ENCODE data around the gene TBL2.
"Not testable (repeated sequence)": the region's sequence is repeated elsewhere in the genome, so short reads cannot be mapped to it uniquely, and the experiment has no call there.

TBL2 gene

DNA sequence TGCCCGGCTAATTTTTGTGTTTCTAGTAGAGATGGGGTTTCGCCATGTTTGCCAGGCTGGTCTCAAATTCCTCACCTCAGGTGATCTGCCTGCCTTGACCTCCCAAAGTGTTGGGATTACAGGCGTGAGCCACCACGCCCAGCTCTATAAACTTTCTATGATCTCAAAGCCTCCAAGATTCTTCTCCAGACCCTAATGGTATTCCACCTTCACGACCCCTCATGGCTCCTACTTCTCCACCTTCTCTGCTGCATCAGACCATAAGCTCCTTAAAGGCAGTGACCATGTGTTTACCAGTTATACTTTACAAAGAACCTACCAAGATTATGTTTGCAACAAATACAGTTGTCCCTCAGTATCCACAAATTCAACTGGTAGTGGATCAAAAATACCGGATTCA lies 46.2 kb downstream of the TBL2 start:
- DNase-seq: no peak

DNA sequence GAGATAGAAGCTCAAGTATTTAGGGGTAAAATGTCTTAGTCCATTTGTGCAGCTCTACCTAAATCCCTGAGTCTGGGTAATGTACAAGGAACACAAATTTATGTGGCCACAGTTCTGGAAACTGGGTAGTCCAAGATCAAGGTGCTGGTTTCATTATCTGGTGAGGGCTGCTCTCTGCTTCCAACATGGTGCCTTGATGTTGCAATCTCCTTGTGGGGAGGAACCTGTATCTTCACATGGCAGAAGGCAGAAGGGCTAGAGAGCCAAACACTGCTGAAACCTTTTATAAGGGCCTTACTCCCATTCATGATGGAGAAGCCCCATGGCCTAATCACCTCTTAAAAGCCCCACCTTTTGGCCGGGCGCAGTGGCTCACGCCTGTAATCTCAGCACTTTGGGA lies 47.6 kb downstream of the TBL2 start:
- no peak for DNase-seq

DNA sequence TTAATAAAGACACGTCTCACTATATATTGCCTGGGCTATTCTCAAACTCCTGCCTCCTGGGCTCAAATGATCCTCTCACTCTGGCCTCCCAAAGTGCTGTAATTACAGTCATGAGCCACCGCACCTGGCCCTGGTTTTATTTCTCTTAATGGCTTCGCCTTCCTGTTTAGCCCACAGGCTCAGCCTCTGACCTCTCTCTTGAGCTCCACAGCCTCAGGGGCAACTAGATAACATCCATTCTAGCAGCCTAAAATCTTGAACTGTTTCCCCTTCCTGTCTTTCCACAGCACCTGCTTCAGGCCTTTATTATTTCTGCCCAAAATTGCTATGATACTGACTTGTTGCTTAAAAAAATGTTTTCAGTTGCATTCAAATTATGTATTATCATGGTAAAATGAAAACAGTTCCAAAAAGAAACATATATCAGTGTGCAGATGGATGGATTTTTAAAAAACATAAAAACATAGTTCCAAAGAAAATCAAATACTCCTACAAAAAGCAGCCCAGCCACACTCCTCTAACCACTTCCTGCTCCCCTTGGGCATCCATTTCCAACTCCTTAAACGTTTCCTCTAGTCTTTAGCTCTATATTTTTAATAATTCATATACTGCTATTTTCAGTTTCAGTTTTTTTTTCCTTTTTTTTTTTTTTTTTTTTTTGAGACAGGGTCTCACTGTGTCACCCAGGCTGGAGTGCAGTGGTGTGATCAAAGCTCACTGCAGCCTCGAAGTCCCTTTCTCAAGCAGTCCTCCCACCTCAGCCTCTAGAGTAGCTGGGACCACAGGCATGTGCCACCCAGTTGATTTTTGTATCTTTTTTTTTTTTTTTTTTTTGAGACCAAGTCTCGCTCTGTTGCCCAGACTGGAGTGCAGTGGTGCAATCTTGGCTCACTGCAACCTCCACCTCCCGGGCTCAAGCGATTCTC lies 51.2 kb downstream of the TBL2 start:
- peak; percentile 9 for DNase-seq

DNA sequence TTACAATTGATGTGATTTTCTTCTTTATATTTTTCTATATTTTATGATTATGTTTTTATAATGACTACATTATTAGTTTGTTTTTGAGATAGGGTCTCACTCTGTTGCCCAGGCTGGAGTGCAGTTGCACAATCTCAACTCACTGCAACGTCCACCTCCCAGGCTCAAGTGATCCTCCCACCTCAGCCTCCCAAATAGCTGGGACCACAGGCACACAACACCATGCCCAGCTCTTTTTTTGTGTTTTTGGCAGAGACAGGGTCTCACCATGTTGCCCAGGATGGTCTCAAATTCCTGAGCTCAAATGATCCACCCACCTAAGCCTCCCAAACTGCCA lies 52.3 kb downstream of the TBL2 start:
- DNase-seq: not testable (repeated sequence)

DNA sequence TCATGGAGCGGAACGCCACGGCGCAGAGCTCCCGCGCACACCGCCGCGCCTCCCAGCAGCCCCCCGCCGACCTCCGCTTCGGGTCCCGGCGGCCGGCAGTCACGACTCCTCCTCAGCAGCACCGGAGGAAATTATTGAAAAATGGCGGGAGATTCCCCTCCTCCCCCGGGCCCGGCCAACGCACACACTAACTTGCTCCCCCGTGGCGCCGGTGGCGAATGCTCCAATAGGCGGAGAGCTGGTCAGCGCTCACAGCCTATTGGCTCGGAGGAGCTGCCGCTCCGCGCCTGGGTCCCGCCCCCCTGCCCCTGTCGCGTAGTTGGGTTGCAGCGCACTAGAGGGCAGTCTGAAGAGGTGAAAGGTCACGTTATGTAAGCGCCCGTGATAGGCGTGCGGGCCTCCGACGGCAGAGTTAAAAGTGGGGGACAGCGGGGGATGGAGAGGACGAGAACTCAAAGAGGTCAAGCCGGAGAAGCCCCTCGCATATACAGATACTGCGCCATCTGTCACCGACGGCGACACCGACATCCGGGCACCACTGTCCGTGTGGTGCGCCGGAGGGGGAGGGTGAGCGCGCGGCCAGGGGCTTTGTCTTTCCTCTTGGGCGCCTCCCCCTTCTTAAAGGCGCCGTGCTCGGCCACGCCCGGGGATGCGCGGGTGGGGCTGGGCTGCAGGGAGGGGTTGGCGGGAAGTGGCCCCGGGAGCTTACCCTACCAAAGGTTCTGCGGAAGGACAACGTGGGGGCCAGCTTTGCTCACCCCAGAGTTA lies 56.1 kb downstream of the TBL2 start, which contains the start of gene BAZ1B:
Gene BAZ1B, minus strand, starts transcription at position 189 of the 768 bp plus-strand sequence. CDS start 360 bp downstream, outside the sequence.
- peak; percentile 98 for DNase-seq

DNA sequence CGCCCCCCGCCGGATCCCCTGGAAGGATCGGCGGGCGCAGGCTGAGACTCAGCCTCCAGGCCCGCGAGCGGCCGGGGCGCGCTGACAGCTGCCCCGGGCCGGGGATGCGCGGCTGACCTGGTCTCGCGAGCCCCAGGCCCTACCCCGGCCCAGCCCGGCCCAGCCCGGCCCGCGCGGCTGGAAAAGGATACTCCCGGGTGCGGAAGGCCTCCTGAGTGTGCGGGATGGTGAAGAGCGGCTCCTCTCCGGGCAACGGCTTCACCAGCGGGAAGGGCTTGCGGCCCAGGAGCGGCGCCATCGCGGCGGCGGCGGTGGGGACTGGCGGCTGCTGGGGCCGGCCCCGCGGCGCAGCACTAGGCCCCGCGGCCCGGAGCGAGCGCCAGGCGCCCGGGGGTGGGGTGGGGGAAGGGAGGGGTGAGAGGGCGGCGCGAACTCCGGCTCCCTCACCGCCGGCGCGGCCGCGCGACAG lies 56.7 kb downstream of the TBL2 start:
- no peak for DNase-seq

DNA sequence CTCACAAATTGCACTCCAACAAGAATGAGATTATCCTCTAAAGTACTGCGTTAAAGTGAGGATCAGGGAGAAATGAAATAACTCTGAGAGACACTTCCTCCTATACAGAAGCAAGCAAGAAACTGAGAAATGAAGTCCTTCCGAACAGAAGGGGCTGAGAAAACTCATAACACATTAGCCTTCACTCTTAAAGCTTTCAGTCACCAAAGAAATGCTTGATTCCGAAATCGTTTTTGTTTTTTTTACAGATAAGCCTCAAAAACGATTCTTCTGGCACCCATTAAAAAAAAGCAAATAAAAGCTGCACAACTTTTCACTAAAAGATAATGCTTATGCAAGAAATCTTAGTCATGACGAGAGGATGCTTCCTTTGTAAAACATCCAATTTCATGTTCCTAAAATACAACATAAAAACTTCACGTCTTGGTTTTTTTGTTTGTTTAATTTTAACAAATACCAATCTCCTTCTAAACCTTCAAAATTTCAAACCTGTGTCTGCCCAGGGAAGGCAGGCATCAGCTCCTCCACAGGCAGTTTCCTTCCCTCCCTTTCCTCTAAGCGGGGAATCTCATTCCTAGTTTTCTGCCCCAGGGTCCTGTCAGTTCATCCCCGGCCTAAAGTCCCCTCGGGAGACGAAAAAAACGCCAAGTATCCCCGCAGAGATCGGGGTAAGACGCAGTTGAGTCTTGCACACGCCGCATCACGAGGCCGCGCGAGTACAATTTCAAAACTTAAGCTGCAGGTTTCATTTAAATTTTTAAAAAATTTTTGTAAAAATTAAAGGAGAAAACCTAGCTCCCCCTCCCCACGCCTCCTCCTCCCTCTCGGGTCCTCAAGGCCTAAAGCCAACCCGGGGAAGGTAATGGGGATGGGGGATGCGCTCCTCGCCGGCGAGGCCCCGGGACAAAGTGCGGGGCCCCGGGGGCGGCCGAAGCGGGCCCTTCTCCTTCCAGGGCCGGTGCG lies 57.4 kb downstream of the TBL2 start:
- peak; percentile 26 for DNase-seq

DNA sequence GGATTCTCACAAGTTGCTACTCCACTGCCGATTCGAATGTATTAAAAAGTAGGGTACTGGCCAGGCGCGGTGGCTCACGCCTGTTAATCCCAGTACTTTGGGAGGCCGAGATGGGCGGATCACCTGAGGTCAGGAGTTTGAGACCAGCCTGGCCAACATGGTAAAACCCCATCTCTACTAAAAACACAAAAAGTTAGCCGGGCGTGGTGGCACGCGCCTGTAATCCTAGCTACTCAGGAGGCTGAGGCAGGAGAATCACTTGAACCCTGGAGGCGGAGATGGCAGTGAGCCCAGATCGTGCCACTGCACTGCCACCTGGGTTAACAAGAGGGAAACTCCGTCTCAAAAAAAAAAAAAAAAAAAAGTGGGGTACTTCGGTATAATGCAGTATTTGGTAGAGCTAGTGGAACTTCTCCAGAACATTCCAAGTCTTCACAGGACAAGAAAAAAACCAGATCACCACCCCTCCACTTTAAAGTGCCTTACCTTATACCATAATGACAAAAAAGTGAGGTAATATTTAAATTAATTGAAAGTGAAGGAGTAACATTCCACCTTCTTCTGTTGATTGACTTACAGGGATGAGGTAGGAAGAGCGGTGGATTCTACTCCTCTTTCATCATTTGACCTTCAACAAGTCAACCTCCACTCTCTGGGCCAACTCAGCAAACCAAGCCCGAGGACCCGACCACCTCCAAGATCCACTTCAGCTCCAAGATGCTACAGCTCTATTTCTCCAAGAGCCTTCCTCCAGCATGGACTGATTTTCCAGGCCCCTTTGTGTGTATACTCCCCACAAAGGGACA lies 58.3 kb downstream of the TBL2 start:
- peak; percentile 13 for DNase-seq

DNA sequence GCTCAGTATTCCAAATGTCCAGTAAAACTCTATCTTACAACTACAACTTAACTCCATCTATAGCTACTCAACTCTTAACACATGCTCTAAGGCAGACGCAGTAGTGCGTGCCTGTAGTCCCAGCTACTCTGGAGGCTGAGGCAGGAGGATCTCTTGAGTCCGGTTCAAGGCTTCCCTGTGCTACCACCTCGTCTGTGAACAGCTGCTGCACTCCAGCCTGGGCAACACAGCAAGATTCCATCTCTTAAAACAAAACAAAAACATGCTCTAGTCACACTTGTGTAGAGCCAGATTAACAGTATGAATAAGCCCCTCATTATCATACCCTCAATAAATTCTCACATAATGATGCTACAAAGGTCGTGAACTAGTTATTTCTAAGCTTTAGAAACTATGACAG lies 59.9 kb downstream of the TBL2 start:
- DNase-seq: no peak
